GM18870 (cell line): ENCODE results near the gene FBXW8.

Source experiments
- ATAC-seq: cut with Tn5 transposase; IDR thresholded peaks from one replicate; pipeline ENCODE4 v1.9.1; 2021; ENCODE audit warnings: moderate library complexity; ENCODE audit not compliant: unreplicated experiment

The FBXW8 gene

GRCh38 chr12:116884871-116885270 is 25.9 kb upstream of the FBXW8 start:
- ATAC-seq: no peak

GRCh38 chr12:116885491-116885890 is 25.3 kb upstream of the FBXW8 start:
- ATAC-seq: no peak

GRCh38 chr12:116887244-116887643 is 23.5 kb upstream of the FBXW8 start:
- no peak for ATAC-seq

- ATAC-seq: no peak
These were observed 22.9 kb upstream of the FBXW8 start for GRCh38 chr12:116887897-116888296.

GRCh38 chr12:116890330-116890729 is 20.4 kb upstream of the FBXW8 start:
- no peak for ATAC-seq

- no peak for ATAC-seq
These were observed 19.7 kb upstream of the FBXW8 start for GRCh38 chr12:116891019-116891418.

- no peak for ATAC-seq
These were observed 18.2 kb upstream of the FBXW8 start for GRCh38 chr12:116892349-116893140.

- no peak for ATAC-seq
These were observed 15.8 kb upstream of the FBXW8 start for GRCh38 chr12:116894913-116895312.

GRCh38 chr12:116896411-116896924 is 14.3 kb upstream of the FBXW8 start:
- no peak for ATAC-seq

- ATAC-seq: no peak
These were observed 13.3 kb upstream of the FBXW8 start for GRCh38 chr12:116897476-116897875.

- ATAC-seq: no peak
These were observed 12.1 kb upstream of the FBXW8 start for GRCh38 chr12:116898669-116899068.

GRCh38 chr12:116901612-116902011 is 9.1 kb upstream of the FBXW8 start:
- no peak for ATAC-seq

GRCh38 chr12:116903818-116904217 is 6.9 kb upstream of the FBXW8 start:
- no peak for ATAC-seq

GRCh38 chr12:116906285-116906684 is 4.5 kb upstream of the FBXW8 start:
- ATAC-seq: no peak

GRCh38 chr12:116910280-116910644 is 488 bp upstream of the FBXW8 start:
- ATAC-seq: no peak

- no peak for ATAC-seq
These were observed 4.6 kb downstream of the FBXW8 start for GRCh38 chr12:116915326-116915725.

GRCh38 chr12:116916122-116916521 is 5.4 kb downstream of the FBXW8 start:
- ATAC-seq: no peak

- ATAC-seq: peak; percentile 80
These were observed 6.0 kb downstream of the FBXW8 start for GRCh38 chr12:116916714-116917114.

GRCh38 chr12:116918464-116918863 is 7.7 kb downstream of the FBXW8 start:
- ATAC-seq: no peak

- no peak for ATAC-seq
These were observed 8.5 kb downstream of the FBXW8 start for GRCh38 chr12:116919247-116919661.

GRCh38 chr12:116919706-116920485 is 9.1 kb downstream of the FBXW8 start:
- no peak for ATAC-seq

- no peak for ATAC-seq
These were observed 10.2 kb downstream of the FBXW8 start for GRCh38 chr12:116920939-116921338.
